H1 (cell line): Measurements from ENCODE around the gene SPIRE1. TPM values are rescaled to one million over a fixed set of nuclear protein-coding genes. Genes with fewer than 3 reads are reported as not detected.

Experiments
- CTCF ChIA-PET: fragments of 300-600 bp; sonication (Branson Sonifier 250); formaldehyde crosslinking; loops from one replicate; lab custom pipeline; 2021; ENCODE audit not compliant: partially characterized antibody; lab: Charles Lee
- POLR2A ChIA-PET: fragments of 300-600 bp; sonication (Branson Sonifier 250); formaldehyde crosslinking; loops from one replicate; lab custom pipeline; 2021; ENCODE audit warnings: inconsistent platforms; ENCODE audit not compliant: partially characterized antibody; lab: Charles Lee
- DNase-seq, 2 experiments: peaks; one replicate each; pipeline versions ENCODE4 v3.0.0 to v3.0.0-alpha.2; 2010 to 2022; ENCODE audit warnings: low spot score in 2 of 2, low read depth in 1 of 2, mixed read lengths in 1 of 2
- FAIRE-seq: peaks from 2 replicates; lab custom pipeline; 2011; peaks lifted over from hg19 to GRCh38; lab: Jason Lieb, UNC
- H2AFZ ChIP-seq: 2 replicates; pipeline ENCODE4 v1.8.1; 2012; ENCODE audit warnings: low read length, inconsistent platforms
- H2AK5ac ChIP-seq: 2 replicates; pipeline ENCODE4 v1.6.1; 2013; ENCODE audit warnings: low read depth, low read length
- H2BK120ac ChIP-seq: replicated peaks from 2 replicates; pipeline ENCODE3; 2013; ENCODE audit warnings: low read depth, low read length, inconsistent platforms
- H2BK12ac ChIP-seq: 2 replicates; pipeline ENCODE4 v1.6.1; 2013; ENCODE audit warnings: low read depth, low read length
- H2BK15ac ChIP-seq: 2 replicates; pipeline ENCODE4 v1.6.1; 2013; ENCODE audit warnings: low read length
- H2BK20ac ChIP-seq: 2 replicates; pipeline ENCODE4 v1.6.1; 2013; ENCODE audit warnings: low read length
- H2BK5ac ChIP-seq: 2 replicates; pipeline ENCODE4 v1.6.1; 2013; ENCODE audit warnings: low read depth, low read length
- H3K14ac ChIP-seq: 2 replicates; pipeline ENCODE4 v1.6.1; 2013; ENCODE audit warnings: inconsistent platforms; ENCODE audit not compliant: insufficient read length
- H3K18ac ChIP-seq: 2 replicates; pipeline ENCODE4 v1.6.1; 2013; ENCODE audit warnings: low read length; ENCODE audit errors: extremely low read depth
- H3K23ac ChIP-seq: 2 replicates; pipeline ENCODE4 v1.6.1; 2013; ENCODE audit warnings: inconsistent platforms; ENCODE audit not compliant: insufficient read length
- H3K23me2 ChIP-seq: 2 replicates; pipeline ENCODE4 v1.6.1; 2013; ENCODE audit warnings: low read depth, low read length
- H3K27ac ChIP-seq: 2 replicates; pipeline ENCODE4 v1.6.1; 2011; ENCODE audit warnings: low read depth, low read length, inconsistent platforms
- H3K27me3 ChIP-seq, 4 experiments: replicated peaks in 1 of 4; 1 replicate in 1 of 4; 2 replicates in 3 of 4; pipeline versions ENCODE4 v1.6.1 to v1.8.1; 2011 to 2013; ENCODE audit warnings: low read length in 3 of 4, mild to moderate bottlenecking in 3 of 4, inconsistent platforms in 2 of 4, mixed read lengths in 2 of 4, moderate library complexity in 1 of 4; ENCODE audit not compliant: control insufficient read depth in 3 of 4, insufficient read depth in 3 of 4; ENCODE audit errors: extremely low read depth in 1 of 4
- H3K36me3 ChIP-seq, 4 experiments: 2 replicates each; pipeline versions ENCODE4 v1.6.1 to v1.8.1; 2011 to 2013; ENCODE audit warnings: mild to moderate bottlenecking in 4 of 4, low read length in 3 of 4, moderate library complexity in 2 of 4, control low read depth in 1 of 4, inconsistent platforms in 1 of 4; ENCODE audit not compliant: insufficient read depth in 4 of 4, control insufficient read depth in 2 of 4
- H3K4ac ChIP-seq: replicated peaks from 2 replicates; pipeline ENCODE3; 2013; ENCODE audit warnings: low read length, low read depth, mixed read lengths, inconsistent platforms; ENCODE audit not compliant: insufficient read length
- H3K4me1 ChIP-seq, 4 experiments: replicated peaks in 1 of 4; 1 replicate in 1 of 4; 2 replicates in 3 of 4; pipeline versions ENCODE4 v1.6.1 to v1.8.1; 2011 to 2013; ENCODE audit warnings: low read length in 3 of 4, inconsistent platforms in 2 of 4, mixed read lengths in 1 of 4; ENCODE audit not compliant: insufficient read depth in 4 of 4, control insufficient read depth in 3 of 4
- H3K4me2 ChIP-seq, 2 experiments: 2 replicates each; pipeline versions ENCODE4 v1.6.1 to v1.8.1; 2011 to 2013; ENCODE audit warnings: low read depth in 2 of 2, low read length in 2 of 2, control low read depth in 1 of 2, inconsistent platforms in 1 of 2, mild to moderate bottlenecking in 1 of 2; ENCODE audit not compliant: insufficient read depth in 1 of 2
- H3K4me3 ChIP-seq, 4 experiments: fragments of 200-600, 300-600 bp in 1 of 4; sonication (generic), shearing (Covaris generic), sonication (Bioruptor Twin) in 1 of 4; 2 replicates each; pipeline versions ENCODE4 v1.5.1 to v1.8.1; 2011 to 2016; ENCODE audit warnings: low read length in 4 of 4, low read depth in 3 of 4, control low read depth in 2 of 4, inconsistent platforms in 2 of 4, mild to moderate bottlenecking in 2 of 4, mixed read lengths in 1 of 4, moderate library complexity in 1 of 4; ENCODE audit not compliant: insufficient read depth in 2 of 4; ENCODE audit errors: extremely low read depth in 1 of 4
- H3K56ac ChIP-seq: replicated peaks from 2 replicates; pipeline ENCODE3; 2013; ENCODE audit warnings: low read depth, mild to moderate bottlenecking, mixed read lengths, low read length, inconsistent platforms; ENCODE audit not compliant: insufficient read length
- H3K79me1 ChIP-seq: 2 replicates; pipeline ENCODE4 v1.6.1; 2013; ENCODE audit warnings: low read depth, low read length, control low read depth
- H3K79me2 ChIP-seq, 2 experiments: 2 replicates each; pipeline versions ENCODE4 v1.6.1 to v1.8.1; 2012 to 2013; ENCODE audit warnings: low read length in 2 of 2, mild to moderate bottlenecking in 2 of 2, inconsistent platforms in 1 of 2; ENCODE audit not compliant: insufficient read depth in 2 of 2, control insufficient read depth in 1 of 2
- H3K9ac ChIP-seq, 4 experiments: replicated peaks in 1 of 4; 1 replicate in 1 of 4; 2 replicates in 3 of 4; pipeline versions ENCODE4 v1.6.1 to v1.8.1; 2011 to 2013; ENCODE audit warnings: low read depth in 3 of 4, low read length in 3 of 4, control low read depth in 2 of 4, mild to moderate bottlenecking in 2 of 4, moderate library complexity in 2 of 4, inconsistent platforms in 1 of 4; ENCODE audit errors: extremely low read depth in 1 of 4
- H3K9me3 ChIP-seq, 2 experiments: 2 replicates each; pipeline versions ENCODE4 v1.6.1 to v1.8.1; 2012 to 2013; ENCODE audit warnings: mild to moderate bottlenecking in 2 of 2, moderate library complexity in 2 of 2, control low read depth in 1 of 2, inconsistent platforms in 1 of 2, low read depth in 1 of 2, low read length in 1 of 2, mixed read lengths in 1 of 2; ENCODE audit not compliant: insufficient read depth in 2 of 2
- H4K20me1 ChIP-seq, 2 experiments: replicated peaks in 1 of 2; 2 replicates each; pipeline versions ENCODE3 to v1.8.1; 2011 to 2013; ENCODE audit warnings: inconsistent platforms in 2 of 2, low read length in 2 of 2, mild to moderate bottlenecking in 1 of 2; ENCODE audit not compliant: insufficient read depth in 2 of 2, control insufficient read depth in 1 of 2
- H4K5ac ChIP-seq: 2 replicates; pipeline ENCODE4 v1.6.1; 2013; ENCODE audit warnings: low read length, low read depth, mixed read lengths, inconsistent platforms; ENCODE audit not compliant: insufficient read length
- H4K8ac ChIP-seq: 2 replicates; pipeline ENCODE4 v1.8.0; 2013; ENCODE audit warnings: mild to moderate bottlenecking, moderate library complexity, low read length, inconsistent platforms; ENCODE audit not compliant: insufficient read depth; ENCODE audit errors: extremely low read depth
- H4K91ac ChIP-seq: replicated peaks from 2 replicates; pipeline ENCODE3; 2013; ENCODE audit warnings: low read length, mixed read lengths, inconsistent platforms; ENCODE audit not compliant: insufficient read length
- ASH2L ChIP-seq: fragments of 200-600, 300-600 bp; sonication (generic); IDR thresholded peaks from one replicate; pipeline ENCODE4 v1.7.1; 2017; ENCODE audit warnings: low read length
- CHD2 ChIP-seq: IDR thresholded peaks from 2 replicates; pipeline ENCODE4 v1.6.1; 2012; ENCODE audit warnings: low read length, improper control_type of control experiment
- GTF2F1 ChIP-seq: IDR thresholded peaks from 2 replicates; pipeline ENCODE4 v1.6.1; 2012; ENCODE audit warnings: low read depth, low read length, improper control_type of control experiment, borderline replicate concordance
- HDAC2 ChIP-seq, 2 experiments: fragments of 300-600 bp in 1 of 2; sonication (generic) in 1 of 2; IDR thresholded peaks; 2 replicates each; pipeline ENCODE4 v1.6.1; 2011 to 2012; ENCODE audit warnings: low read depth in 2 of 2, low read length in 2 of 2, mild to moderate bottlenecking in 2 of 2, moderate library complexity in 2 of 2, borderline replicate concordance in 1 of 2, inconsistent platforms in 1 of 2
- KDM1A ChIP-seq: fragments of 200-600, 300-600 bp; sonication (generic); IDR thresholded peaks from 2 replicates; pipeline ENCODE4 v1.7.1; 2016; ENCODE audit warnings: mild to moderate bottlenecking, low read length, borderline replicate concordance
- NANOG ChIP-seq: IDR thresholded peaks from 2 replicates; pipeline ENCODE4 v1.6.1; 2011; ENCODE audit warnings: low read length, low read depth, mild to moderate bottlenecking, inconsistent platforms; ENCODE audit not compliant: insufficient read depth, poor library complexity, severe bottlenecking
- SUZ12 ChIP-seq: fragments of 200-600 bp; sonication (generic); IDR thresholded peaks from 2 replicates; pipeline ENCODE4 v1.6.1; 2012; ENCODE audit warnings: mild to moderate bottlenecking, inconsistent platforms, low read length, moderate library complexity, mixed read lengths
- TAF7 ChIP-seq: optimal IDR thresholded peaks from 2 replicates; pipeline ENCODE3; 2011; ENCODE audit warnings: low read depth, mild to moderate bottlenecking, inconsistent platforms, low read length, moderate library complexity, borderline replicate concordance
- YY1 ChIP-seq: IDR thresholded peaks from 2 replicates; pipeline ENCODE4 v1.6.1; 2011; ENCODE audit warnings: low read depth, mild to moderate bottlenecking, low read length
- WGBS, 2 experiments: shearing (Covaris generic) in 1 of 2; methylation state at CpG; one replicate each; pipeline versions ENCODE4 v1.1.6 to v1.1.7; 2013 to 2015; ENCODE audit warnings: low lambda C conversion rate in 2 of 2, mixed read lengths in 2 of 2, inconsistent platforms in 1 of 2, low coverage in 1 of 2, missing lambda C conversion rate in 1 of 2; ENCODE audit not compliant: insufficient replicate concordance in 2 of 2, insufficient coverage in 1 of 2, insufficient read length in 1 of 2; ENCODE audit errors: extremely low coverage in 1 of 2, missing lambda C conversion rate in 1 of 2; 5-methylcytosine and 5-hydroxymethylcytosine counted together
- polyA plus RNA-seq, 7 experiments: library from polyadenylated mRNA; depleted of rRNA in 3 of 7; stranded (reverse) in 5 of 7; unstranded in 2 of 7; fragments of >200 nt in 5 of 7; fragments of 200-250 nt in 2 of 7; gene quantifications; 1 replicate in 5 of 7; 2 replicates in 1 of 7; 4 replicates in 1 of 7; pipeline versions ENCODE4 v1.2.1 to v1.2.3, GENCODE V29; 2011 to 2013; ENCODE audit warnings: missing spikeins in 2 of 7, mixed read lengths in 2 of 7
- total RNA-seq: library from RNA; stranded (reverse); fragmentation: NEBNext Ultra II Directional; extraction: Animal tissue kit (Norgen Biotek cat#: 25700); gene quantifications from 2 replicates; pipeline ENCODE4 v1.2.1, GENCODE V29; 2021
- TF ChIP-seq, protein P1 (sequence below): IDR thresholded peaks from 2 replicates; pipeline ENCODE4 v1.6.1; 2011; ENCODE audit warnings: low read length, improper control_type of control experiment

Gene SPIRE1
- total and polyA plus RNA-seq, 2 of the 8 experiments (the other 6 are each of a cell fraction or from before 2014, with no cell fraction given) = 6.0 to 21.5 TPM

DNA sequence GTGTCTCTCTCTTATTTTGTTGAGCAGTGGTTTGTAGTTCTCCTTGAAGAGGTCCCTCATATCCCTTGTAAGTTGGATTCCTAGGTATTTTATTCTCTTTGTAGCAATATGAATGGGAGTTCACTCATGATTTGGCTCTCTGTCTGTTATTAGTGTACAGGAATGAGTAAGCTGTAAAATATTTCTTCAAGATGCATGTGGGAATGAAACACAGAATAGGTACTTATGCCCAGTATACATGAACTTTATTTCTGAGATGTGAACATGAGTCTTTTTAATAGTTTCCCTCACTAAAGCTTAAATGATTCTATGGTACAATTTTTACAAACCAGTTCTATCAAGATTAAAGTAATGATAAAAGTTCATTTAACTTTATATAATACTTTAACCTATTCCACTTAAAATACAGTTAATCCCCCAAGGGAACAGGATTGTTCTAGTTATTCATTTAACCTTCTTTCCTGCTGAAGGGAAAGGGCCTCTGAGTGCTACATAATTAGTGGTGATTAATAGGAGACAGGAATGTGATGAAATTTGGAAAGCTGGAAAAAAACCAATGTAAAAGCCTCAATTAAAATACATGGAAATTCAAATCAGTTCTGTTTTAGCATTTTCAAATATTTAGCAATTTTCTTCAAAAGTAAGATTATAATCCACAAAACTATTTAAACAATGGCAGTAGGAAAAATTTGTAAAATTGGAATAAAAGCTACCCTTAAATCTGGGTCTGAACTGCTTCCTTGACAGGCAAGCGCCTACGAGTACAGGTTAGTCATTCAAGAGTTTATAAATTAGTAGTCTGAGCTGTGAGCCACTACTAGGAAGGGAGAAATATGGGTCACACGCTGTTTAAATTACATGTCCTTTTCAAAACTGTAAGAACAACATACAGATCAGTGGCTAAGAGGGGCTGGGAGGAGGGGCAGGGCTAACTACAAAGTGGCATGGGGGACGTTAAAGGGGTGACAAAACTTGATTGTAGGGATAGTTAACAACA lies 28.9 kb downstream of the SPIRE1 start:
- no peaks in the 10 kb centered on the region for H3K23me2 ChIP-seq
- no peaks in the 10 kb centered on the region for H3K79me2 ChIP-seq
- no peak overlapping the region for H2BK15ac ChIP-seq
- WGBS, 2 experiments = 87% methylated on average over 4 of the region's 4 CpGs; no CpG with 5 or more reads in 1 of the 2 experiments
- no peak overlapping the region for H4K5ac ChIP-seq
- H3K23ac ChIP-seq = no peak overlapping the region
- H2AK5ac ChIP-seq = no peak overlapping the region
- ChIA-PET CTCF (no interaction called here), POLR2A (no interaction called here)
- no peaks in the 10 kb centered on the region for H3K9me3 ChIP-seq
- FAIRE-seq = no peak
- H4K8ac ChIP-seq = no peak overlapping the region
- no peaks in the 10 kb centered on the region for H3K36me3 ChIP-seq
- no peaks in the 10 kb centered on the region for H3K79me1 ChIP-seq
- H2BK12ac ChIP-seq = no peak overlapping the region
- H4K91ac ChIP-seq = no peak overlapping the region
- H3K27me3 ChIP-seq = no peaks in the 10 kb centered on the region
- H3K4me2 ChIP-seq = no peak overlapping the region
- H3K4ac ChIP-seq = no peak overlapping the region
- H3K56ac ChIP-seq = no peak overlapping the region
- H2BK20ac ChIP-seq = no peak overlapping the region
- H3K9ac ChIP-seq = no peak overlapping the region
- H3K18ac ChIP-seq = no peak overlapping the region
- no peaks in the 10 kb centered on the region for H4K20me1 ChIP-seq
- no peak overlapping the region for H3K14ac ChIP-seq
- no peak overlapping the region for H3K4me3 ChIP-seq
- no peak overlapping the region for H2BK120ac ChIP-seq
- no peak overlapping the region for H2BK5ac ChIP-seq
- H3K27ac ChIP-seq = no peak overlapping the region
- no peak overlapping the region for H2AFZ ChIP-seq
- DNase-seq = no peak
- no peaks in the 10 kb centered on the region for H3K4me1 ChIP-seq
- TF ChIP-seq YY1 (no peak), TAF7 (no peak), HDAC2 (IDR thresholded peaks at IDR 0.05; ENCODE audit: borderline replicate concordance in 1 of 2, low read depth in 2 of 2, low read length in 2 of 2) (no peak), NANOG (no peak), KDM1A (no peak), ASH2L (no peak), CHD2 (no peak), GTF2F1 (no peak), SUZ12 (no peak)
- TF ChIP-seq, protein P1, sequence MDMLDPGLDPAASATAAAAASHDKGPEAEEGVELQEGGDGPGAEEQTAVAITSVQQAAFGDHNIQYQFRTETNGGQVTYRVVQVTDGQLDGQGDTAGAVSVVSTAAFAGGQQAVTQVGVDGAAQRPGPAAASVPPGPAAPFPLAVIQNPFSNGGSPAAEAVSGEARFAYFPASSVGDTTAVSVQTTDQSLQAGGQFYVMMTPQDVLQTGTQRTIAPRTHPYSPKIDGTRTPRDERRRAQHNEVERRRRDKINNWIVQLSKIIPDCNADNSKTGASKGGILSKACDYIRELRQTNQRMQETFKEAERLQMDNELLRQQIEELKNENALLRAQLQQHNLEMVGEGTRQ = no peak
